Astrocyte of the cerebellum (primary cell): ENCODE results near the gene MMD2.

Experiments
- DNase-seq: peaks from one replicate; pipeline ENCODE4 v3.0.0-alpha.2; 2011; ENCODE audit warnings: low read depth
- H3K4me3 ChIP-seq: 2 replicates; pipeline ENCODE4 v1.5.1; 2011; ENCODE audit warnings: mild to moderate bottlenecking, low read depth, low read length, moderate library complexity
- CTCF ChIP-seq: IDR thresholded peaks from 2 replicates; pipeline ENCODE4 v1.5.1; 2012; ENCODE audit warnings: low read length, low read depth, moderate library complexity, mild to moderate bottlenecking; ENCODE audit errors: missing control alignments
- in situ Hi-C: cut with HindIII; loops from 2 replicates; pipeline ENCODE4 v1.10.0; 2017; ENCODE audit warnings: low sequenced_read_pairs

The MMD2 gene

GRCh38 chr7:4861227-4861626, 97.8 kb downstream of the MMD2 start:
- no peak for DNase-seq
- peak overlapping the region; percentile 34 for H3K4me3 ChIP-seq
- no peak for TF ChIP-seq CTCF
- in situ Hi-C loops: no loop called here

GRCh38 chr7:4857189-4857588, 101.8 kb downstream of the MMD2 start:
- no peak for DNase-seq
- no peak overlapping the region for H3K4me3 ChIP-seq
- in situ Hi-C loops: no loop called here
- no peak for TF ChIP-seq CTCF

GRCh38 chr7:4856336-4857057, 102.5 kb downstream of the MMD2 start:
- TF ChIP-seq CTCF: no peak
- no peak for DNase-seq
- in situ Hi-C loops: no loop called here
- H3K4me3 ChIP-seq: no peak overlapping the region
